ENCODE data around the gene ATG10.
A peak's percentile ranks its signal among the peaks of the same experiment; 100 is the strongest.
"Not testable (repeated sequence)": the region's sequence is repeated elsewhere in the genome, so short reads cannot be mapped to it uniquely, and the experiment has no call there.

The ATG10 gene

GRCh38 chr5:82267297-82267933, 295.6 kb downstream of the ATG10 start:
- DNase-seq (ENCODE audit: low spot score in 2 of 2); in situ Hi-C loops (cut with MboI; ENCODE audit: low sequenced_read_pairs); H3K9me3 ChIP-seq; H3K4me1 ChIP-seq; H3K36me3 ChIP-seq (replicated peaks); H3K4me3 ChIP-seq; H3K27me3 ChIP-seq (ENCODE audit: low read depth): not testable (repeated sequence)

- H3K9me3 ChIP-seq; in situ Hi-C loops (cut with MboI; ENCODE audit: low sequenced_read_pairs); H3K4me3 ChIP-seq; DNase-seq (ENCODE audit: low spot score in 2 of 2); H3K4me1 ChIP-seq; H3K36me3 ChIP-seq (replicated peaks); H3K27me3 ChIP-seq (ENCODE audit: low read depth): not testable (repeated sequence)
Observed at GRCh38 chr5:82269363-82269762, 297.5 kb downstream of the ATG10 start.

- H3K4me3 ChIP-seq; in situ Hi-C loops (cut with MboI; ENCODE audit: low sequenced_read_pairs); H3K27me3 ChIP-seq (ENCODE audit: low read depth); H3K9me3 ChIP-seq; H3K4me1 ChIP-seq: not testable (repeated sequence)
- peaks cover 40% of the 10 kb centered on the region for H3K36me3 ChIP-seq (replicated peaks)
- peak in 1 of 2 experiments; percentile 35 for DNase-seq (ENCODE audit: low spot score in 2 of 2)
Observed at GRCh38 chr5:82272571-82273356, 300.9 kb downstream of the ATG10 start.

GRCh38 chr5:82273426-82273825, 301.6 kb downstream of the ATG10 start:
- H3K36me3 ChIP-seq (replicated peaks), result peaks cover 42% of the 10 kb centered on the region
- DNase-seq (ENCODE audit: low spot score in 2 of 2), result not testable (repeated sequence)

GRCh38 chr5:82274343-82275211, 302.8 kb downstream of the ATG10 start:
- DNase-seq (ENCODE audit: low spot score in 2 of 2), result peak in 1 of 2 experiments; percentile 48
- H3K36me3 ChIP-seq (replicated peaks), result peaks cover 42% of the 10 kb centered on the region

More at GRCh38 chr5:82273426-82273825, 301.6 kb downstream of the ATG10 start:
- H3K9me3 ChIP-seq; H3K4me1 ChIP-seq; in situ Hi-C loops (cut with MboI; ENCODE audit: low sequenced_read_pairs); H3K4me3 ChIP-seq; H3K27me3 ChIP-seq (ENCODE audit: low read depth): not testable (repeated sequence)

DNA sequence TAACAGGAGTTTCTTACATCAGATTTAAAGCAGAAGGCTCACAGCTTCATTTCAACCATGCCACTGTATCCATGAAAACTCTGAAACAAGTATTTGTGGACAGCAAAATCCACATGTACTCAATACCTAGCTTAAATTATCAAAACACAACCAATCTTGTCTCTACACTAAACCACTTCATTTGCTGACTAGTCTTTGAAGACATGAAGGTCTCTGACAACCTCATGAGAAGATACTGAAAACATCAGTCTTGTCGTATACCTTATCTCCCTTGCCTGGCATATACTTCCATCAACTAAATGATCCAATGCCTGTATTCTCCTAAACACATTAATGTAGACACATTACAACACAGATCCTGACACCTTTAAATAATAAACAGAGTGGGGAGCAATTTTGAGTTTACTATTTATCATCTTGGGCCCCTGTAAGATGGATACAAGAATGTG, 303.4 kb downstream of the ATG10 start:
- Histone ChIP-seq H3K36me3 (replicated peaks) (peaks cover 42% of the 10 kb centered on the region), H3K4me3 (no peak overlapping the region), H3K4me1 (peaks cover 8% of the 10 kb centered on the region; the same call in 1 of the 2 replicates), H3K27me3 (ENCODE audit: low read depth) (no peaks in the 10 kb centered on the region), H3K9me3 (no peaks in the 10 kb centered on the region)
- in situ Hi-C loops (cut with MboI; ENCODE audit: low sequenced_read_pairs), result no loop called here
- DNase-seq (ENCODE audit: low spot score in 2 of 2), result no peak

More at GRCh38 chr5:82274343-82275211, 302.8 kb downstream of the ATG10 start:
- Histone ChIP-seq H3K4me3 (no peak overlapping the region), H3K27me3 (ENCODE audit: low read depth) (no peaks in the 10 kb centered on the region), H3K4me1 (peaks cover 8% of the 10 kb centered on the region; the same call in 1 of the 2 replicates), H3K9me3 (no peaks in the 10 kb centered on the region)
- in situ Hi-C loops (cut with MboI; ENCODE audit: low sequenced_read_pairs), result no loop called here

GRCh38 chr5:82276800-82277612, 305.2 kb downstream of the ATG10 start:
- Histone ChIP-seq H3K27me3 (ENCODE audit: low read depth) (no peaks in the 10 kb centered on the region), H3K36me3 (replicated peaks) (peaks cover 42% of the 10 kb centered on the region), H3K4me3 (peak overlapping the region; percentile 80), H3K9me3 (no peaks in the 10 kb centered on the region), H3K4me1 (peaks cover 5% of the 10 kb centered on the region; the same call in 1 of the 2 replicates)
- in situ Hi-C loops (cut with MboI; ENCODE audit: low sequenced_read_pairs), result no loop called here
- no peak for DNase-seq (ENCODE audit: low spot score in 2 of 2)

DNA sequence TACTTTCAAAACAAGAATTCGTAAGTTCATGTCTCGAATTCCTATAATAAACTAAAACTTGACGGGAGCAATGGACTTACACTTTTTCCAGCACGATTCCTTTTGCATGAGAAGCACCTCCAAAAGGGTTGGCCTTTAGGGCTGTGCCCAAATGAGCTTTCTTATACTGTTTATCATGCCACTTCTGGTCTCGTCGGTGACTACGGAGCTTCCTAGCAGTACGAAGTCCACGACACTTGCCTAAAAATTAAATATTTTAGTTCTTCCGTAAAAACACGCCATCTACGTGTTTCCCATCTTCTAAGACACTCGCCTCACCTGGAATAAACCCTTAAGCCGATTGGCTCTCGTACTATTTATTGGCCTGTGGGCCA, 305.8 kb downstream of the ATG10 start:
- H3K27me3 ChIP-seq (ENCODE audit: low read depth), result no peaks in the 10 kb centered on the region
- DNase-seq (ENCODE audit: low spot score in 2 of 2), result no peak
- no peaks in the 10 kb centered on the region for H3K9me3 ChIP-seq
- in situ Hi-C loops (cut with MboI; ENCODE audit: low sequenced_read_pairs), result no loop called here
- H3K4me1 ChIP-seq, result peaks cover 5% of the 10 kb centered on the region; the same call in 1 of the 2 replicates
- peaks cover 42% of the 10 kb centered on the region for H3K36me3 ChIP-seq (replicated peaks)
- peak overlapping the region; percentile 80 for H3K4me3 ChIP-seq

GRCh38 chr5:82277987-82278710, 306.3 kb downstream of the ATG10 start, which contains the start of gene RPS23:
TSS of gene RPS23 (minus strand) at chr5:82278354. CDS start at chr5:82278323, 31 bp downstream.
- DNase-seq (ENCODE audit: low spot score in 2 of 2), result peak; percentile 90 to 92
- Histone ChIP-seq H3K4me1 (peaks cover 5% of the 10 kb centered on the region; the same call in 1 of the 2 replicates), H3K4me3 (peak within 1 kb of the TSS; percentile 80), H3K9me3 (no peaks in the 10 kb centered on the region), H3K27me3 (ENCODE audit: low read depth) (no peaks in the 10 kb centered on the region), H3K36me3 (replicated peaks) (peaks cover 42% of the 10 kb centered on the region)
- in situ Hi-C loops (cut with MboI; ENCODE audit: low sequenced_read_pairs), result no loop called here

DNA sequence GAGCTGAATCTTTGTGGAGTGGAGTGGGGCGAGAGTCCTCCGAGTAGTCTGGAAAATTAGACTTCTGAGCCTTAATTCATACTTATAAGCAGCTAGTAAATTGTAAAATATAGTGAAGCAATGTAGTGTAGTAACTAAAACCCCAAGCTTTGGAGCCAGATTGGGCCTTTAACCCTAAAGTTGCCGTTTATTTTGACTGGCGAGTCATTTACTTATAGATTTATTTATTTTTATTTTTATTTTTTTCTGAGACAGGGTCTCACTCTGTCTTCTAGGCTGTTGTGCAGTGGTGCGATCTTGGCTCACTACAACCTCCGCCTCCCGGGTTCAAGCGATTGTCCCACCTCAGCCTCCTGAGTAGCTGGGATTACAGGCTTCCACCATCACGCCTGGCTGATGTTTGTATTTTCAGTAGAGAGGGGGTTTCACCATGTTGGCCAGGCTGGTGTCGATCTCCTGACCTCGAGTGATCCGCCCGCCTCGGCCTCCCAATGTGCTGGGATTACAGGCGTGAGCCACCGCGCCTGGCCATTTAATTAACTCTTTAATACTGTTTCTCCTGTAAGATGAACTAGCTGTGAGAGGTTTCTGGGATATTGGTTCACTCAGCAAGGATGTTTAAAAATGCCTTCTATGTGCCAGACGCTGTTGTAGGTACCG, 307.0 kb downstream of the ATG10 start:
- in situ Hi-C loops (cut with MboI; ENCODE audit: low sequenced_read_pairs), result no loop called here
- DNase-seq (ENCODE audit: low spot score in 2 of 2), result no peak
- H3K4me1 ChIP-seq, result peaks cover 5% of the 10 kb centered on the region; the same call in 1 of the 2 replicates
- no peaks in the 10 kb centered on the region for H3K27me3 ChIP-seq (ENCODE audit: low read depth)
- H3K36me3 ChIP-seq (replicated peaks), result peaks cover 41% of the 10 kb centered on the region
- H3K9me3 ChIP-seq, result no peaks in the 10 kb centered on the region
- peak overlapping the region; percentile 80 for H3K4me3 ChIP-seq

DNA sequence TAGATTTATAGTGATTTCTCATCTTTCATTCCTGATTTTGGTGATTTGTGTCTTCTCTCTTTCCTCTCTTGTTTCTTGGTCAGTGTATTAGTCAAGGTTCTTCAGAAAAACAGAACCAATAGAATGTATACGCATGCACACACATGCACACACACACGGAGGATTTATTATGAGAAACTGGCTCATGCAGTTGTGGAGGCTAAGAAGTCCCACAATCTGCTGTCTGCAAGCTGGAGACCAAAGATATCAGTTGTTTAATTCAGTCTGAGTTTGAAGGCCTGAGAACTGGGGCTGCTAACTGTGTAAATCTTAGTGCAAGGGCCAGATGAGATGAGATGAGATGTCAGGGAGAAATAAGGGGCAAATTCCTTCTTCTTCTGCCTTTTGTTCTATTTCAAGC, 312.1 kb downstream of the ATG10 start:
- no peak overlapping the region for H3K4me3 ChIP-seq
- H3K4me1 ChIP-seq, result no peaks in the 10 kb centered on the region
- DNase-seq (ENCODE audit: low spot score in 2 of 2), result no peak
- no peaks in the 10 kb centered on the region for H3K36me3 ChIP-seq (replicated peaks)
- in situ Hi-C loops (cut with MboI; ENCODE audit: low sequenced_read_pairs), result no loop called here
- H3K9me3 ChIP-seq, result no peaks in the 10 kb centered on the region
- no peaks in the 10 kb centered on the region for H3K27me3 ChIP-seq (ENCODE audit: low read depth)

DNA sequence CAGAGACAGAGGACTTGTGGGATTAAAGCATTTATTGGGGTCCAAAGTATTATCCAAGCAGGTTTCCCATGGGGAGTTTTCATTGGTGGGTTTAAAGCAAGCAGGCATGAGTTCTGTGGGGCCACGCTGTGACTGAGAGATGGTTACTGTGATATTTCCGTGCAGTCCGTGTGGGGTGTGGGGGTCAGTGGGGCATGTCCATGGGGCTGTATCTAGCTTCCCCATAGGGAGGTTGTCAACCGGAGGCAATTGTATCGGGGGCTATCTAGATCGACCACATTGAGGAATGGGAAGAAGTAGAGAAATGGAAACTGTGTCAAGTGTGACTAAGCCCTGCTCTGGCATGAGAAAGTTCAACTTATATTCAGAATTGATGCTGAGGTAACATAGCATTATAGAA, 313.4 kb downstream of the ATG10 start:
- Histone ChIP-seq H3K36me3 (replicated peaks) (no peaks in the 10 kb centered on the region), H3K9me3 (no peaks in the 10 kb centered on the region), H3K4me3 (no peak overlapping the region), H3K27me3 (ENCODE audit: low read depth) (no peaks in the 10 kb centered on the region), H3K4me1 (peaks cover 9% of the 10 kb centered on the region)
- no peak for DNase-seq (ENCODE audit: low spot score in 2 of 2)
- in situ Hi-C loops (cut with MboI; ENCODE audit: low sequenced_read_pairs), result no loop called here
